CD14-positive monocyte (primary cell): ENCODE data around the gene KRT12. TPM values are rescaled to one million over a fixed set of nuclear protein-coding genes. Genes with fewer than 3 reads are reported as not detected.

ENCODE experiments used
- DNase-seq, 3 donors: peaks; one replicate each; pipeline ENCODE4 v3.0.0-alpha.2; 2011 to 2022
- H2AFZ ChIP-seq: 2 replicates; pipeline ENCODE4 v1.6.0; 2012; ENCODE audit warnings: mild to moderate bottlenecking, low read depth, low read length, inconsistent platforms; ENCODE audit not compliant: insufficient read depth, poor library complexity, severe bottlenecking
- H3K27ac ChIP-seq, 2 donors: 1 replicate in 1 of 2; 2 replicates in 1 of 2; pipeline ENCODE4 v1.5.1; 2012 to 2013; ENCODE audit warnings: low read length in 2 of 2, control low read depth in 1 of 2, inconsistent platforms in 1 of 2, low read depth in 1 of 2, mild to moderate bottlenecking in 1 of 2
- H3K27me3 ChIP-seq, 2 donors: one replicate each; pipeline versions ENCODE4 v1.6.0 to v1.6.1; 2011 to 2013; ENCODE audit warnings: low read length in 2 of 2; ENCODE audit not compliant: control insufficient read depth in 2 of 2, insufficient read depth in 2 of 2
- H3K36me3 ChIP-seq, 2 donors: replicated peaks in 1 of 2; 1 replicate in 1 of 2; 2 replicates in 1 of 2; pipeline versions ENCODE4 v1.5.1 to v1.6.1; 2012 to 2013; ENCODE audit warnings: low read length in 2 of 2, control low read depth in 1 of 2, inconsistent platforms in 1 of 2, mild to moderate bottlenecking in 1 of 2; ENCODE audit not compliant: insufficient read depth in 2 of 2, control insufficient read depth in 1 of 2
- H3K4me1 ChIP-seq, 2 donors: 1 replicate in 1 of 2; 2 replicates in 1 of 2; pipeline versions ENCODE4 v1.5.1 to v1.6.1; 2012 to 2013; ENCODE audit warnings: low read length in 2 of 2, control low read depth in 1 of 2, inconsistent platforms in 1 of 2, mild to moderate bottlenecking in 1 of 2, moderate library complexity in 1 of 2; ENCODE audit not compliant: insufficient read depth in 2 of 2, control insufficient read depth in 1 of 2
- H3K4me2 ChIP-seq: replicated peaks from 2 replicates; pipeline ENCODE3; 2012; ENCODE audit warnings: low read length, moderate library complexity, mild to moderate bottlenecking; ENCODE audit not compliant: poor library complexity, severe bottlenecking; ENCODE audit errors: extremely low read depth
- H3K4me3 ChIP-seq, 3 experiments: fragments of 200-600 bp in 1 of 3; sonication (generic) in 1 of 3; replicated peaks in 1 of 3; 1 replicate in 2 of 3; 2 replicates in 1 of 3; pipeline ENCODE4 v1.5.1; 2011 to 2013; ENCODE audit warnings: low read length in 3 of 3, mild to moderate bottlenecking in 3 of 3, control low read depth in 2 of 3, low read depth in 2 of 3, inconsistent platforms in 1 of 3, moderate library complexity in 1 of 3
- H3K79me2 ChIP-seq: 2 replicates; pipeline ENCODE4 v1.6.0; 2012; ENCODE audit warnings: mild to moderate bottlenecking, control low read depth, inconsistent platforms, low read length, moderate library complexity; ENCODE audit not compliant: insufficient read depth
- H3K9ac ChIP-seq: 2 replicates; pipeline ENCODE4 v1.6.0; 2017; ENCODE audit warnings: low read length, mild to moderate bottlenecking; ENCODE audit not compliant: insufficient read depth, poor library complexity, severe bottlenecking
- H3K9me3 ChIP-seq, 2 donors: replicated peaks in 1 of 2; 1 replicate in 1 of 2; 2 replicates in 1 of 2; pipeline versions ENCODE4 v1.5.1 to v1.6.1; 2012 to 2013; ENCODE audit warnings: low read length in 2 of 2, control low read depth in 1 of 2; ENCODE audit not compliant: control insufficient read depth in 1 of 2, insufficient read depth in 1 of 2
- H4K20me1 ChIP-seq: 2 replicates; pipeline ENCODE4 v1.6.0; 2012; ENCODE audit warnings: mild to moderate bottlenecking, low read length, control low read depth, moderate library complexity; ENCODE audit not compliant: insufficient read depth
- H3K27ac Mint-ChIP-seq, 7 donors: one replicate each; pipeline ENCODE4 v1.8.0; 2020; ENCODE audit warnings: mild to moderate bottlenecking in 7 of 7, mixed read lengths in 7 of 7, moderate library complexity in 6 of 7, inconsistent platforms in 2 of 7
- H3K27me3 Mint-ChIP-seq, 3 donors: one replicate each; pipeline ENCODE4 v1.8.0; 2021 to 2022; ENCODE audit warnings: low read depth in 3 of 3, mild to moderate bottlenecking in 3 of 3, mixed read lengths in 3 of 3, moderate library complexity in 3 of 3, inconsistent platforms in 1 of 3
- H3K36me3 Mint-ChIP-seq, 2 donors: one replicate each; pipeline ENCODE4 v1.8.0; 2020; ENCODE audit warnings: mixed read lengths in 2 of 2, inconsistent platforms in 1 of 2, mild to moderate bottlenecking in 1 of 2
- H3K4me1 Mint-ChIP-seq: one replicate; pipeline ENCODE4 v1.8.0; 2020; ENCODE audit warnings: mild to moderate bottlenecking, mixed read lengths
- H3K4me3 Mint-ChIP-seq, 2 donors: one replicate each; pipeline ENCODE4 v1.8.0; 2020; ENCODE audit warnings: mild to moderate bottlenecking in 2 of 2, mixed read lengths in 2 of 2, moderate library complexity in 1 of 2
- H3K9me3 Mint-ChIP-seq, 7 donors: one replicate each; pipeline ENCODE4 v1.8.0; 2020 to 2022; ENCODE audit warnings: mixed read lengths in 7 of 7, mild to moderate bottlenecking in 6 of 7, moderate library complexity in 6 of 7, inconsistent platforms in 2 of 7
- WGBS: methylation state at CpG from one replicate; pipeline ENCODE4 v1.1.5; 2013; ENCODE audit warnings: missing lambda C conversion rate; ENCODE audit not compliant: insufficient coverage; 5-methylcytosine and 5-hydroxymethylcytosine counted together
- intact Hi-C, 2 donors: fragments of 100-400 bp; cut with micrococcal nuclease; formaldehyde crosslinking; loops; one replicate each; pipeline versions ENCODE4 v1.15.0 to v1.15.1; 2023
- polyA plus RNA-seq, 3 donors: library from polyadenylated mRNA; depleted of rRNA in 1 of 3; unstranded in 2 of 3; stranded (reverse) in 1 of 3; fragments of 300-500 nt in 2 of 3; fragments of >200 nt in 1 of 3; fragmentation: Illumina TruSeq in 2 of 3; gene quantifications; 1 replicate in 2 of 3; 2 replicates in 1 of 3; pipeline ENCODE4 v1.2.3, GENCODE V29; 2012 to 2021
- TF ChIP-seq, protein P1 (sequence below): fragments of 200-600 bp; IDR thresholded peaks from one replicate; pipeline ENCODE4 v1.8.0; 2022; ENCODE audit warnings: antibody characterized with exemption, mild to moderate bottlenecking

Gene KRT12
- polyA plus RNA-seq, 3 donors, result not detected

DNA sequence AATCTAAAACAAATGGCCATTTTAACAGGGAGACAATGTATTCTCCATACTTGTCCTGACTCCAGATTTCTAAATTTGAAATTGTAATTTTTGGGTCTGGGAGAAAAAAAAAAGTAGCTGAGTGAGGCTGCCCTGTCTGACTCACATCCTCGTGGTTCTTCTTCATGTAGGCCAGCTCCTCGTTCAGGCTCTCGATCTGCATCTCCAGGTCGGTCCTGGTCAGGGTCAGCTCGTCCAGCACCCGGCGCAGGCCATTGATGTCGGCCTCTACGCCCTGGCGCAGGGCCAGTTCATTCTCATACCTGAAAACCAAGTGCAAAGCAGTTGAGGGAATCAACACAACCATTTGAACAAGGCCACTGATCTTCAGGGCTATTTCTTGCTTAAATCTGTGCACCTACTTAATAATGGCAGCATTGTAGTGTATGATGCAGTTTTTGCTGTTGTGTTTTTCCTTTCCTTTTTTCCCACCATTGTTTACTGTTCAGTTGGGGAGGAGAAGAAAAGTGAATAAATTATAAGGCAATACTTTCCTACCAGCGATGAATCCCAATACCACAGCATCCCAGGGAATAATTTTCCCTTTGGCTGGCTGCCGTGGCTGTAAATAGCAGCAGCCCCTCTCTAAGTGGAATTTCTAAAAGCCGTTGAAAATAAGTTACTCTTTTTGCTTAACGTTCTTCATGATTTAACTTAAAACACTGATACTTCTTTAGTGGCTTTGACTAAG lies 2.2 kb downstream of the KRT12 start:
- Mint-ChIP-seq H3K4me1 (no peaks in the 10 kb centered on the region), H3K36me3 (no peaks in the 10 kb centered on the region), H3K27me3 (peaks cover 5 to 20% (median 11%) of the 10 kb centered on the region in 3 donors), H3K4me3 (no peak overlapping the region), H3K9me3 (peaks cover 0 to 3% (median 0%) of the 10 kb centered on the region in 7 donors), H3K27ac (no peak overlapping the region)
- no peak overlapping the region for H3K27ac ChIP-seq
- H4K20me1 ChIP-seq, result no peaks in the 10 kb centered on the region
- no peak for DNase-seq
- no peak overlapping the region for H3K4me2 ChIP-seq
- H3K4me1 ChIP-seq, result no peaks in the 10 kb centered on the region
- H3K9ac ChIP-seq, result no peak overlapping the region
- no peak overlapping the region for H3K4me3 ChIP-seq
- H3K9me3 ChIP-seq, result no peaks in the 10 kb centered on the region
- 86% methylated on average over 8 of the region's 14 CpGs for WGBS
- H3K36me3 ChIP-seq, result no peaks in the 10 kb centered on the region
- no peaks in the 10 kb centered on the region for H3K79me2 ChIP-seq
- intact Hi-C loops, result no loop called here
- H3K27me3 ChIP-seq, result peaks cover 0 to 4% of the 10 kb centered on the region in 2 donors
- no peak overlapping the region for H2AFZ ChIP-seq
- TF ChIP-seq, protein P1, sequence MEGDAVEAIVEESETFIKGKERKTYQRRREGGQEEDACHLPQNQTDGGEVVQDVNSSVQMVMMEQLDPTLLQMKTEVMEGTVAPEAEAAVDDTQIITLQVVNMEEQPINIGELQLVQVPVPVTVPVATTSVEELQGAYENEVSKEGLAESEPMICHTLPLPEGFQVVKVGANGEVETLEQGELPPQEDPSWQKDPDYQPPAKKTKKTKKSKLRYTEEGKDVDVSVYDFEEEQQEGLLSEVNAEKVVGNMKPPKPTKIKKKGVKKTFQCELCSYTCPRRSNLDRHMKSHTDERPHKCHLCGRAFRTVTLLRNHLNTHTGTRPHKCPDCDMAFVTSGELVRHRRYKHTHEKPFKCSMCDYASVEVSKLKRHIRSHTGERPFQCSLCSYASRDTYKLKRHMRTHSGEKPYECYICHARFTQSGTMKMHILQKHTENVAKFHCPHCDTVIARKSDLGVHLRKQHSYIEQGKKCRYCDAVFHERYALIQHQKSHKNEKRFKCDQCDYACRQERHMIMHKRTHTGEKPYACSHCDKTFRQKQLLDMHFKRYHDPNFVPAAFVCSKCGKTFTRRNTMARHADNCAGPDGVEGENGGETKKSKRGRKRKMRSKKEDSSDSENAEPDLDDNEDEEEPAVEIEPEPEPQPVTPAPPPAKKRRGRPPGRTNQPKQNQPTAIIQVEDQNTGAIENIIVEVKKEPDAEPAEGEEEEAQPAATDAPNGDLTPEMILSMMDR, result no peak

DNA sequence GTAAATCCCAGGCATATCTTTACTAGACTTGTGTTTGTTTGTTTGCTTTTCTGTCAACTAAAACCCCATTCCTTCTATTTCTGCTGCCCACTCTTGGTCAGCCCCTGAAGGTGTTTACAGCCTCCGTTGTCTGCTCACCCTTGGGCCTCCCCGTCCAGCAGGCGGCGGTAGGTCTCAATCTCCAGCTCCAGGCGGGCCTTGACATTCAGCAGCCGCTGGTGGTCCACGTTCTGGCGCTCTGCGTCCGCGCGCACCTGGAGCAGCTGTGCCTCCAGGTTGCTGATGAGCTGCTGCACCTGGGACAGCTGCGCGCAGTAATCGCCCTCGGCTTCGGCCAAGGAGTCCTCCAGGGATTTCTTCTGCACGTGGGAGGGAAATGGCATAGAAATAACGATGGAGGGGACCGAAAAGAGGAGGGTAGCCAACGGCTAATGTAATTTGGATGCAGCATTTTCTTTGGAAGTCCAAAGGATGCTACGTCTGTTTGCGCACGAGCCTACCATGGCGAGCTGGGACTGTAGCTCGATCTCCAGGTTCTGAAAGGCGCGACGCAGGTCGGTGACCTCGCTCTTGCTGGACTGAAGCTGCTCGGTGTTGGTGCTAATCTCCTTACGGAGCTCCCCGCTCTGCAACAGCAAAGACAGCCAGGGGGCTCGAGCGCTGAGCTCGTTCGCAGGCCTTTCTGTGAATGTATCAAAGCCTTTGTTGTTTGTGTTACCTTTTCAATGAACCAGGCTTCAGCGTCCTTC lies 3.9 kb downstream of the KRT12 start:
- Histone ChIP-seq H3K36me3 (no peaks in the 10 kb centered on the region), H3K9ac (no peak overlapping the region), H3K9me3 (no peaks in the 10 kb centered on the region), H2AFZ (peak overlapping the region; percentile 5), H3K27me3 (peaks cover 0 to 4% of the 10 kb centered on the region in 2 donors), H3K27ac (no peak overlapping the region), H3K4me1 (no peaks in the 10 kb centered on the region), H4K20me1 (no peaks in the 10 kb centered on the region), H3K4me3 (no peak overlapping the region), H3K79me2 (no peaks in the 10 kb centered on the region), H3K4me2 (no peak overlapping the region)
- Mint-ChIP-seq H3K27me3 (peaks cover 5 to 18% (median 13%) of the 10 kb centered on the region in 3 donors), H3K27ac (no peak overlapping the region), H3K4me1 (no peaks in the 10 kb centered on the region), H3K4me3 (no peak overlapping the region), H3K9me3 (peaks cover 0 to 3% (median 0%) of the 10 kb centered on the region in 7 donors), H3K36me3 (no peaks in the 10 kb centered on the region)
- WGBS, result 68% methylated on average over 37 of the region's 39 CpGs
- DNase-seq, result no peak
- intact Hi-C loops, result no loop called here
- TF ChIP-seq, protein P1, result no peak
